HL-60 (cell line): Measurements from ENCODE around the gene CNIH3.
A peak's percentile ranks its signal among the peaks of the same experiment; 100 is the strongest.

Experiments
- GABPA ChIP-seq: IDR thresholded peaks from 2 replicates; pipeline ENCODE4 v1.6.1; 2012; ENCODE audit warnings: low read depth
- POLR2AphosphoS5 ChIP-seq: IDR thresholded peaks from 2 replicates; pipeline ENCODE4 v1.6.1; 2012; ENCODE audit warnings: low read depth
- SPI1 ChIP-seq: IDR thresholded peaks from 2 replicates; pipeline ENCODE4 v1.6.1; 2012; ENCODE audit warnings: low read depth, mild to moderate bottlenecking, borderline replicate concordance
- TF ChIP-seq, protein P1 (sequence below): IDR thresholded peaks from one replicate; pipeline ENCODE4 v1.5.1; 2011; ENCODE audit warnings: low read length, control low read depth, inconsistent platforms; ENCODE audit not compliant: insufficient read depth
- TF ChIP-seq, protein P2 (sequence below): IDR thresholded peaks from 2 replicates; pipeline ENCODE4 v1.6.1; 2012; ENCODE audit warnings: low read depth; ENCODE audit not compliant: insufficient replicate concordance

DNA sequence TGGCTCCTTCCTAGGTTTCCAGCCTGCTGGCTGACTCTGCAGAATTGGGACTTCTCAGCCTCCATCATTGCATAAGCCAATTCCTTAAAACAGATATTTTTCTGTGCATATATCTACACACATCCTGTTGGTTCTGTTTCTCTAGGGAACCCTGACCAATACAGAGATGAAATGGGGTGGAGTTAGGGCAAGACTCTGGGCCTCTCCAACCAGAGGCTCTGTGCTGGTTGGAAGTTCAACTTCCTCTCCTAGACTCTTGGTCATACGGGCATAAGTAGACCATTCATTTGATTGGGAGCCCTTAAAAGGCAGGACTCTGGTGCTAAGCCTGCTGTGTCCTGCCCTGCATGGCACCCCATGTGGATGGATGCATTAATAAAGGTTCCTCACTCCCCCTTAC lies 55.0 kb downstream of the CNIH3 start:
- TF ChIP-seq, protein P1, sequence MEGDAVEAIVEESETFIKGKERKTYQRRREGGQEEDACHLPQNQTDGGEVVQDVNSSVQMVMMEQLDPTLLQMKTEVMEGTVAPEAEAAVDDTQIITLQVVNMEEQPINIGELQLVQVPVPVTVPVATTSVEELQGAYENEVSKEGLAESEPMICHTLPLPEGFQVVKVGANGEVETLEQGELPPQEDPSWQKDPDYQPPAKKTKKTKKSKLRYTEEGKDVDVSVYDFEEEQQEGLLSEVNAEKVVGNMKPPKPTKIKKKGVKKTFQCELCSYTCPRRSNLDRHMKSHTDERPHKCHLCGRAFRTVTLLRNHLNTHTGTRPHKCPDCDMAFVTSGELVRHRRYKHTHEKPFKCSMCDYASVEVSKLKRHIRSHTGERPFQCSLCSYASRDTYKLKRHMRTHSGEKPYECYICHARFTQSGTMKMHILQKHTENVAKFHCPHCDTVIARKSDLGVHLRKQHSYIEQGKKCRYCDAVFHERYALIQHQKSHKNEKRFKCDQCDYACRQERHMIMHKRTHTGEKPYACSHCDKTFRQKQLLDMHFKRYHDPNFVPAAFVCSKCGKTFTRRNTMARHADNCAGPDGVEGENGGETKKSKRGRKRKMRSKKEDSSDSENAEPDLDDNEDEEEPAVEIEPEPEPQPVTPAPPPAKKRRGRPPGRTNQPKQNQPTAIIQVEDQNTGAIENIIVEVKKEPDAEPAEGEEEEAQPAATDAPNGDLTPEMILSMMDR, result no peak
- TF ChIP-seq GABPA, result no peak
- no peak for TF ChIP-seq POLR2AphosphoS5
- TF ChIP-seq, protein P2, sequence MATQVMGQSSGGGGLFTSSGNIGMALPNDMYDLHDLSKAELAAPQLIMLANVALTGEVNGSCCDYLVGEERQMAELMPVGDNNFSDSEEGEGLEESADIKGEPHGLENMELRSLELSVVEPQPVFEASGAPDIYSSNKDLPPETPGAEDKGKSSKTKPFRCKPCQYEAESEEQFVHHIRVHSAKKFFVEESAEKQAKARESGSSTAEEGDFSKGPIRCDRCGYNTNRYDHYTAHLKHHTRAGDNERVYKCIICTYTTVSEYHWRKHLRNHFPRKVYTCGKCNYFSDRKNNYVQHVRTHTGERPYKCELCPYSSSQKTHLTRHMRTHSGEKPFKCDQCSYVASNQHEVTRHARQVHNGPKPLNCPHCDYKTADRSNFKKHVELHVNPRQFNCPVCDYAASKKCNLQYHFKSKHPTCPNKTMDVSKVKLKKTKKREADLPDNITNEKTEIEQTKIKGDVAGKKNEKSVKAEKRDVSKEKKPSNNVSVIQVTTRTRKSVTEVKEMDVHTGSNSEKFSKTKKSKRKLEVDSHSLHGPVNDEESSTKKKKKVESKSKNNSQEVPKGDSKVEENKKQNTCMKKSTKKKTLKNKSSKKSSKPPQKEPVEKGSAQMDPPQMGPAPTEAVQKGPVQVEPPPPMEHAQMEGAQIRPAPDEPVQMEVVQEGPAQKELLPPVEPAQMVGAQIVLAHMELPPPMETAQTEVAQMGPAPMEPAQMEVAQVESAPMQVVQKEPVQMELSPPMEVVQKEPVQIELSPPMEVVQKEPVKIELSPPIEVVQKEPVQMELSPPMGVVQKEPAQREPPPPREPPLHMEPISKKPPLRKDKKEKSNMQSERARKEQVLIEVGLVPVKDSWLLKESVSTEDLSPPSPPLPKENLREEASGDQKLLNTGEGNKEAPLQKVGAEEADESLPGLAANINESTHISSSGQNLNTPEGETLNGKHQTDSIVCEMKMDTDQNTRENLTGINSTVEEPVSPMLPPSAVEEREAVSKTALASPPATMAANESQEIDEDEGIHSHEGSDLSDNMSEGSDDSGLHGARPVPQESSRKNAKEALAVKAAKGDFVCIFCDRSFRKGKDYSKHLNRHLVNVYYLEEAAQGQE, result no peak
- TF ChIP-seq SPI1, result peak; percentile 25; the same call in 1 of the 2 replicates
